Measurements from ENCODE around the gene CNKSR1. TPM values are rescaled to one million over a fixed set of nuclear protein-coding genes. Genes with fewer than 3 reads are reported as not detected.

The CNKSR1 gene
- total and polyA plus RNA-seq, 2 of the 13 experiments (the other 11 are each of a cell fraction or from before 2014, with no cell fraction given) = 3.4 to 8.9 TPM

- TF ChIP-seq MNT (IDR thresholded peaks at IDR 0.05) (no peak), KDM4B (CRISPR knock-in tag; IDR thresholded peaks at IDR 0.05) (no peak), SRSF9 (IDR thresholded peaks at IDR 0.05; ENCODE audit: borderline replicate concordance, insufficient read depth, low read depth, low read length, poor library complexity, severe bottlenecking) (no peak), RORA (CRISPR knock-in tag; IDR thresholded peaks at IDR 0.05) (no peak), TFDP2 (CRISPR knock-in tag; IDR thresholded peaks at IDR 0.05) (peak; percentile 91), TFDP1 (CRISPR knock-in tag; IDR thresholded peaks at IDR 0.05; ENCODE audit: borderline replicate concordance) (peak; percentile 84), ZBTB38 (CRISPR knock-in tag; IDR thresholded peaks at IDR 0.05) (no peak), UBTF (CRISPR knock-in tag; IDR thresholded peaks at IDR 0.05) (peak; percentile 78), CHCHD3 (CRISPR knock-in tag; IDR thresholded peaks at IDR 0.05) (no peak), SAP130 (CRISPR knock-in tag; IDR thresholded peaks at IDR 0.05; ENCODE audit: low read depth) (peak; percentile 80), FOXJ3 (CRISPR knock-in tag; IDR thresholded peaks at IDR 0.05; ENCODE audit: borderline replicate concordance) (no peak), ZSCAN5A (CRISPR knock-in tag; IDR thresholded peaks at IDR 0.05; ENCODE audit: borderline replicate concordance) (peak; percentile 58; the same call in 1 of the 2 replicates), ZNF18 (CRISPR knock-in tag; IDR thresholded peaks at IDR 0.05; ENCODE audit: insufficient replicate concordance) (no peak), KDM2A (CRISPR knock-in tag; IDR thresholded peaks at IDR 0.05; ENCODE audit: borderline replicate concordance, low read depth) (0 out of 2 replicates have a peak, but pooled peaks have one; percentile 39), HNRNPUL1 (IDR thresholded peaks at IDR 0.05; ENCODE audit: low read depth, low read length) (no peak), FUBP1 (CRISPR knock-in tag; IDR thresholded peaks at IDR 0.05; ENCODE audit: borderline replicate concordance) (0 out of 2 replicates have a peak, but pooled peaks have one; percentile 0)
Observed at GRCh38 chr1:26233903-26234643, 56.8 kb downstream of the CNKSR1 start, which contains the start of gene CEP85 (continued).

Data from HepG2 (cell line).